Activated CD8-positive, alpha-beta memory T cell treated with anti-CD3 and anti-CD28 coated beads for 4 hours (primary cell): Measurements from ENCODE around the gene KANSL1.

Experiments
- DNase-seq, 2 donors: peaks; one replicate each; pipeline ENCODE4 v3.0.0-alpha.2; 2020; ENCODE audit warnings: low read depth in 2 of 2

Gene KANSL1

DNA sequence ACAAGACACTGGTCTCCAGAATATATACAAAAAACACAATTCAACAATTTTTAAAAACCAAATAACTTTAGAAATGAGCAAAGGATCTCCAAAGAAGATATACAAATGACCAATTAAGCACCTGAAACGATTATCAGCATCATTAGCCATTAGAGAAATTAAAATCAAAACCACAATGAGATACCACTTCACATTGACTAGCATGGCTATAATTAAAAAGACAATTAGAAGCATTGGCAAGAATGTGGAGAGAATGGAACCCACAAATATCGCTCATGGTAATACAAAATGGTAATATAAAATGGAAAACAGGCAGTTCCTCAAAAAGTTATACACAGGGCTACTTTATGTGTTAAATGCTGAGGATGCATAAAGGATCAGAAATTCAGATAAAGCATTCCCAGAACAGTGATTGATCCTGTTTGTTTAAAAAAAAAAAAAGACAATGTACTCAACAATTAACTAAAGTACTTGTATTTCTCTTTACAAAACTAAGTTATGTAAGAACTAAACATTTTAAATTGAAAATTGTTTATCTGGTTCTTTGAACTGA, 52.5 kb downstream of the KANSL1 start:
- no peak for DNase-seq

DNA sequence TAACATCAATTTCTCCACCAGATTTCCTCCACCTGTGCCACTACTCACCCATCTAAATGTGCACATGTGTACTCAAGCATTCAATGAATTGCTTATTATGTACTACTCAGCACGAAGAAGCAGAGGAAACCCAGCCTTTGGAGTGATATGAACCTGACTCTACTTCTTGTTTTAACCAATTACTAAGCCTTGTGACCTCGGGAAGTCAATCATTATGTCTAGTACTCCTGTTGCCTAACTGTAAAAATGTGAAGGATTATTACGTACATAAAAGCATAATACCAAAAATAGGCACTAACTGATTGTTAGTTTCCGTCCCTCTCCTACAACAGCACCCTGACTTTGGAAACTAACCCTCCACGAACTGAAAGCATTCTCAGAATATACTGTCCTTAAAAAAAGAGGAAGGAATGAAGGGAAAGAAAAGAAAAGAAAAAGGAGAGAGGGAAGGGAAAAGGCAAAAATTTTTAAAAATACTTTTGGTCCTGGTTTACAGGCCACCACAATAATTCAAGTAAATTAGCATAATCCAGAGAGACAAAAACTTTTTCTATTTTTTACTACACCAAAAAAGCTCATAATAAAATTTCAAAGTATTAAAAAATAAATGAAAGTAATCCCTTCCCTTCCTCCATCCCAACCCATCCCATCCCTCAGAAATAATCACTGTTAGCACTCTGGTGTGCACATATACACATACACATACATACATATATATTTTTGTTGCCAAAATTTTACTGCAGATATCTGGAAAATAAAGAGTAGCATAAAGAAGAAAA, 53.6 kb downstream of the KANSL1 start:
- DNase-seq = no peak

DNA sequence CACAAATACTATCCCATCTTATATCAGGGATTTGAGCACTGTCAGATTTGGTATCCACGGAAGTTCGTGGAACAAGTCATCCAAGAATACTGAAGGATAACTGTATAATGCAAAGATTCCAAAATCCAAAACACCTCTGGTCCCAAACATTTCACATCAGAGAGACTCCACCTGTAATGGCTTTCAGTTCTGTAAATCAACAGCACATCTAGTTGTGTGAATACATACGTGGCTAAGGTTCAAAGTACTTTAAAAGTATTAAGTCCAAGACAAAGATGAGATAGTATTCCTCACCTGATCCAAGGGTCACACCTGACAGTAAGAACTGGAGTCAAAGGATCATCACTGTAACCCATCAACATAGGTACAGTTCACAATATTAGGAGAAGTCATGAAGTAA, 54.8 kb downstream of the KANSL1 start:
- no peak for DNase-seq

DNA sequence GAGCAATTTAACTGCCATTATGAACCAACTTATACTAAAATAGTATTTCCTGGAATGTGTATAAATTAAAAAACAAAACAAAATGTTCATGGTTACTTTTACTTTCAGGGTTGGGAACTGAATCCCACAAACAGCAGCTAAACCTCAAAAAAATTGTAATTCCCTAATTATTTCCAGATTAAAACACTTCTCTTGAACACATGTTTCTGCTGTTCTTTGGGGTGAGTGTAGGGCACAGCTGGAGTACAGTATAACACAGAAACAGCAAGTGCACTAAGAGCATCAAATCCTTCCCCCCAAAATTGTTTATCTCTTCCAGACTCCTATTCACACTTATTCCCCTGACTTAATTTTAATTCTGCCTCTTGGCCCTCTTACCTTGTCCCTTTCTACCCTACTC, 56.4 kb downstream of the KANSL1 start:
- DNase-seq = no peak

DNA sequence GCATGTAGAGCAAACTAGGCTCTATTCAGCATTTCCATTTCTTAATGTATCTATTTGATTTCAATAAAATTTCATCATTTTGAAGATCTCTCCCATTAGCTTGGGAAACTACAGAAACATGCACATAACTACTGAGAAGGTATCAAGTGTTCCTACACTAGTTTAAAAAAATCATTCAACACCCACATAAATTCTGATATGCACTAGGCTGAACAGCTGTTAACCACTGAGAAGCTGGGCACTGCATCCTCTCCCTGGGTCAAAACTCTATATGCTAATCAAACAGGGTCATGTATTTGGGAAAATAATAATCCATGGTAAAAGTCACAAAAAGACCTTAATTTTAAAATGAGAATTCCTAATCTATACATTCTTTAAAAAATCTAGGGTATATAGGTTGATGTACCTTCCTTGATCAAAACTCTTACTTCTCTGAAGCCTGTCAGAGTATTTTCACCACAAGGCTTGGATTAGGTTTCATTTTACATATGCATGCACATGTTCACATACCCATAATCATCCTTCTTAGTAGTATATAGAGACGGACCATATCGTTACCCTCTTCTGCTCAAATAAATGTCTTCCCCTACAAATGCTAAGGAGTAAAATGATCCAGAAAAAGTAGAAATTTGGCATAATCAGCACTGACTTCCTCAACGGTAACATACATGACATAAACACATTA, 57.2 kb downstream of the KANSL1 start:
- no peak for DNase-seq

DNA sequence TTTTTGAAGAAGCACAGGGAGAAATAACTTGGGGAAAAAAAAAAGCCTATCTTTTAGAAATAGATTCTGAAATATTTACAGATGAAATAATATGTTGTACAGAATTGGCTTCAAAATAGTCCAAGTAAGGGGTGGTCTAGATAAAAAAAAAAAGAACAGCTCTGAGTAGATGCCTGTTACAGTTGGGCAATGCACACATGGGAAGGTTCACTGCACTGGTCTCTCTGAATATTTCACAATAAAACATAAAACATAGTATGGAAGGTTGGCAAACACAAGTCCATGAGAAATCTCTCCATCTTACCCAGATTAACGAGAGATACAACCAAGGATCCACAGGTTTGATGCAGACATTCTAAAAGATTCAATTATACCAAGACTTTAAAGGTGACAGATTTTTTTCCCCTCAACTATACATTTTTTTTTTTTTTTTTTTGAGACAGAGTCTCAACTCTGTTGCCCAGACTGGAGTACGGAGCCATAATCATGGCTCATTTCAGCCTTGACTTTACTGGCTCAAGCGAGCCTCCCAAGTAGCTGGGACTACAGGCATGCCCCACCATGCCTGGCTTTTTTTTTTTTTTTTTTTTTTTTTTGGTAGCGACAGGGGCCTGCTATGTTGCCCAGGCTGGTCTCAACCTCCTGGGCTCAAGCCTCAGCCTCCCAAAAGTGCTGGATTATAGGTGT, 58.0 kb downstream of the KANSL1 start:
- DNase-seq = no peak

DNA sequence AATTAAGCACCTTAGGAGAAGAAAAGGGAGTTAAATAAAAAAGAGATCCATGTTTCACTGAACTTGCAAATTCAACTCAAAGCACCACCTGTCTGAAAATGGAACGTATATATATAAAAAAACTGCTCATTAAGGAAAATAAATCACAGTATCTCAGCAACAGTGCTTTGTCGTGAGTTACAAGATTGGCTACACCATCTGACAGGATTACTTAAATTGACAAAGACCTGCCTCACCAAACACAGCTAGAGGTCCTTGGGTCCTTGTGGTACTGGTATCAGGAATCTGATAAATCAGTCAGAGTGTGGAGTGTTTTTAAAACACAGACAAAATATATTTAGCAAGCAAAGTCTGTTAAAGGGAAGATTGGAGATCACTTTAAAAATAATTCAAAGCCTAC, 63.9 kb downstream of the KANSL1 start:
- no peak for DNase-seq

DNA sequence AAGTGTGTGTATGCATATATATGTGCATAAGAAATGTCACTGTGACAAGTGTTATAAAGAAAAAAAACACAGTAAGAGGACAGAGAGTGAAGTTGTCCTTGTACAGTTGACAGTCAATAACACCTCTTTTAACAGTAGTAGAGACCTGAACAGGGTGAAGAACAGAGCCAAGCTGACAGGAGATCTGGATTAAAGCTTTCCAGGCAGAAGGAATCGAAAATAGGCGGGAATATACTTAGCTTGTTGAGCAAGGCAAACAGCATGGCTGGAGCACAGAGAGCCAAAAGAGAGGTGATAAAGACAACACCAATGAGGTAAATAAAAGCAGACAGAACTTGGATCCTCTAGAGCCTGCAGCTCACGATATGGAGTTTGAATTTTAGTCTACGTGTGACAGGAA, 64.8 kb downstream of the KANSL1 start:
- DNase-seq = no peak

DNA sequence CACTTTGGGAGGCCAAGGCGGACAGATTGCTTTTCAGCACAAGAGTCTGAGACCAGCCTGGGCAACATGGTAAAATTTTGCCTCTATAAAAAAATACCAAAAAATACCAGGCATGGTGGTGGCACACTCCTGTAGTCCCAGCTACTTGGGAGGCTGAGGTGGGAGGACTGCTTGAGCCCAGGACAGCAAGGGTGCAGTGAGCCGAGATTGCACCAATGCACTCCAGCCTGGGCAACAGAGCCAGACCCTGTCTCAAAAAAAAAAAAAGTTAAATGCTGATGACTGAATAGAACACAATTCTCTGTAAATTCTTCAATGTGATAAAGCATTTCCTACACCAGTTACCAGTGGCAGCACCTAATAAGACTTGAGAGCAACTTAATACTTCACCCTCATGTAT, 65.7 kb downstream of the KANSL1 start:
- DNase-seq = no peak

DNA sequence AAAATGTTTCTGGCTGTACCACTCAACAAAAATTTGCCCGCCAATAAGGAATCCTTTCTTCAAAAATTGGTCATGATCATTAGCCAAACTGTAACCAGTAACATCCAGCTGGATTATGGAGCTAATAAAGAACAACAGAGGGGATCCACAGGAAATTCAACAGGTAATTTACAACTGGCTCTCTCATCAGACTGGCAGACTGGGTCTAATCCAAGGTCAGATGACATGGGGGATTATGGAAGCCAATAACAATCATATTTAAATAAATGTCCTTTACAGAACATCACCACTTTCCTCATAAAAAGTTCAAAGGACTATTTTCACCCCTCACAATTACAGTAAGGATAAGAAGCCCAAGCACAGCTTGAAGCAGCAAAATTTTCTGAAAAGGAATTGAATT, 66.4 kb downstream of the KANSL1 start:
- DNase-seq = no peak

DNA sequence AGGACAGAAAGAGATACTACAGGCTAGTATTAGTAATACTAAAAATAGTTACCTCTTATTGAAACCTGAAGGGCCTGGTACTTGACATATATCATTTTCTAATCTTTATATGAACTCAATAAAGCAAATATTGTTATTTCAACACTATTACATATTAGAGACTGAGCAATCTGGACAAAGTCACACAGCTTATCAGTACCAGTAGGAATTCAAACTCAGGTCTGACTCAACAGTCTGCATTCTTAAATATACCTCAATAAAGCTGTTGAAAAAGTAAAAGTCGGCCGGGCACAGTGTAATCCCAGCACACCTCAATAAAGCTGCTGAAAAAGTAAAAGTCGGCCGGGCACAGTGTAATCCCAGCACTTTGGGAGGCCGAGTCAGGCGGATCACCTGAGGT, 67.4 kb downstream of the KANSL1 start:
- DNase-seq = no peak

DNA sequence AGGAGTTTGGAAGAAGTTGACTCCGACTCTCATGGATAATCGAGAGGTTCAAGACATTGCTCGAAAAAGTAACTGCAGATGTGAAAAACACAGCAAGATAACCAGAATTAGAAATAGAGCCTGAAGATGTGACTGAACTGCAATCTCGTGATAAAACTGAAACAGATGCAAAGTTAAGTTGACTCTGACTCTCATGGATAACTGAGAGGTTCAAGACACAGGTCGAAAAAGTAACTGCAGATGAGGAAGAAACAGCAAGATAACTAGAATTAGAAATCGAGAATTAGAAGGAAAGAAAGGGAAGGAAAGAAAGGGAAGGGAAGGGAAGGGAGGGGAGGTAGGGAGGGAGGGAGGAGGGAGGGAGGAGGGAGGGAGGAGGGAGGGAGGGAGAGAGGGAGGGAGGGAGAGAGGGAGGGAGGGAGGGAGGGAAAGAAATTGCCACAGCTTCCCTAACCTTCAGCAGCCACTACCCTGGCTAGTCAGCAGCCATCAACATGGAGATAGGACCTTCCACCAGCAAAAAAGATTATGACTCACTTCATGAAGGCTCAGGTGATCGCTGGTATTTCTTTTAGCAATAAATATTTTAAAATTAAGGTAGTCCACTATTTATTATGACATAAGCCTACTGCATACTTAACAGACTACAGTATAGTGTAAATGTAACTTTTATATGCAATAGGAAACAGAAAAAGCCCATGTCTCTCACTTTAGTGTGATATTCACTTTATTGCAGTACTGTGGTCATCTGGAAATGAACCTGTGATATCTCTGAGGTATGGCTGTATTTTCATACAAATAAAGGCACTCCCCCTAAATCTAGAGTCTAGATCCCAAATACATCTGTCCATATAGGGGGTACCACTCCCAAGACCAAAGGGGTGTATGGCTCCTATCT, 68.3 kb downstream of the KANSL1 start:
- no peak for DNase-seq

DNA sequence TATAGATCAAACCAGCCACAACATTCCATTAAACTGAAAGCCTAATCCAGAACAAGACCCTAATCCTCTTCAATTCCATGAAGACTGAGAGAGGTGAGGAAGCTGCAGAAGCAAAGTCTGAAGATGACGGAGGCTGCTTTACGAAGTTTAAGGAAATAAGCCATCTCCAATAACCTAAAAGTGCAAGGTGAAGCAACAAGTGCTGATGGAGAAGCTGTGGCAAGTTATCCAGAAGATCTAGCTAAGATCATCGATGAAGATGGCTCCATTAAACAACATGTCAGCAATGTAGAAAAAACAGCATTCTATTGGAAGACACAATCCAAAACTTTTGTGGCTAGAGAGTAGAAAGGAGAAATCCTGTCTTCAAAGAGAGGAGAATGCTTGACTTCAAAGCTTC, 69.6 kb downstream of the KANSL1 start:
- DNase-seq = no peak

DNA sequence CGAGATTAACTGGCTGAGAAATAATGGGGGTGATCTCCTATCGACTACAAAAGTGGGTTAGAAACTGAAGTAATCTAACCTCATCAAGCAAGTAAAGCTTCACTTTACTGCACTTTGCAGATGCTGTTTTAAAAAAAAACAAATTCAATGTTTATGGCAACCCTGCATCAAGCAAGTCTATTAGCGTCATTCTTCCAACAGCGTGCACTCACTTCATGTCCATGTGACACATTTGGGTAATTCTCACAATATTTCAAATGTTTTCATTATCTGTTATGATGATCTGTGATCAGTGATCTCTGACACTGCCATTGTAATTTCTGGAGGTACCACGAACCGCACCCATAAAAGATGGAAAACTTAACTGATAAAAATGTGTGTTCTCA, 70.8 kb downstream of the KANSL1 start:
- no peak for DNase-seq

DNA sequence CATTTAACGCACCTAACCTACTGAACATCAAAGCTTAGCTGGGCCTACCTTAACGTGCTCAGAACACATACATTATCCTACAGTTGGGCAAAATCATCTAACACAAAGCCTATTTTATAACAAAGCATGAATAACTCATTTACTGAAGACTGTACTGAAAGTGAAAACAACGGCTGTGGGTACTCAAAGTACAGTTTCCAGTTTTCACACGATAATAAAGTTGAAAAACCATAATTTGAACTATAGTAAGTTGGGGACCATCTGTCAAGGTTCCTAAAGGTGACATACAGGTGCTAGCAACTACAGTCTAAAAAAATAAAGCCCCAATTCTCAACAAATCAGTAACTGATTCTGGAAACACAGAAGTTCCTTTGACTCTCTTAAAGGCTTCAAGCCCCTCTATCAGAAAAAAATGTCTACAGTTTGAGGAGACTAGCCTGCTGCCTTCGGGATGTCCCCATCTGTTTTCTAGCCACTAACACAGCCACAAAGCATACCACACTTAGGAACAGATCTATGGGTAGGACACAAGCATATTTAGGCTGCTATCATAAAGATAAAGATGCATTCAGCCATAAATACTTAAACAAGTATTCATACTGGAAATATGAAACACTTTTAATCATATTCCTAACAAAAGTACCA, 71.3 kb downstream of the KANSL1 start:
- no peak for DNase-seq

DNA sequence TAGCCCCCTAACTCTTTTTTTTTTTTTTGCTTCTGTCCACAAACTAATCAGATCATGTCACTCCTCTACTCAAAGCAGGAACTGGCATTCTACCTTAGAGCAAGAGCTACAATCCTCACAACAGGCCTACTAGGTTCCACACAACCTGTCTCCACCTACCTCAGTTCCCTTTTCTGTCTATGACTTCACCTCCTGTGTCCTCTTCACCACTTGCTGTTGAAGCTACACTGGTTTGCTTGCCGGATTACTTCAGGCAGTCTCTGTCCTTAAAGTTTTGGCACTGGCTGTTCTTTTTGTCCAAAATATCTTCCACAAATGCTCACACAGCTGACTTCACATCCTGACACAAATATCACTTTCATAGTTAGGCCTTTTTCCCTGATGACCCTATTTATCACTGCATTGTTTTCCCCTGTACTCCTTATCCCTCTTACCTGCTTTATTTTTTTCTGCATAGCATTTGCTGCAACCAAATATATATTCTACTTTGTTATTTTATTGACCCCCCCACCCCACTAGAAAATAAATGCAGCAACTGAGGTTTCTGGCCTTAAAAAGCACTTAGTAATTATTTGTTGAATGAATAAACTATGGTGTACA, 72.0 kb downstream of the KANSL1 start:
- DNase-seq = no peak

DNA sequence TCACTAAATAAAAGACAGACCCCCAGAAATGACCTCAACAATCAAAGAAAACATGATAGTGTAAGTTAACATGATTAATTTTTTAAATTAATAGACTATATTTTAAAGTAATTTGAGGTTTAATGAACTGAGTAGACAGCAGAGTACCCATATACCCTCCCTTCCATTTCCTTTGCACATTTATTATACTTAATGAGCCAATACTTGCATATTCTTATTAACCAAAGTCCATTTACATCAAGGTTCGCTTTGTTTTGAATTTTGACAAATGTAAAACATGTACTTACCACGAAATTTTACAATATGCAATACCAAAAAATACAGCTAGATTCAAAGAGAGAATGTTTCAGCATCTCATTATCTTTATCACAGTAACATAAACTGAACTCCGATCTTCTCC, 72.7 kb downstream of the KANSL1 start:
- no peak for DNase-seq

DNA sequence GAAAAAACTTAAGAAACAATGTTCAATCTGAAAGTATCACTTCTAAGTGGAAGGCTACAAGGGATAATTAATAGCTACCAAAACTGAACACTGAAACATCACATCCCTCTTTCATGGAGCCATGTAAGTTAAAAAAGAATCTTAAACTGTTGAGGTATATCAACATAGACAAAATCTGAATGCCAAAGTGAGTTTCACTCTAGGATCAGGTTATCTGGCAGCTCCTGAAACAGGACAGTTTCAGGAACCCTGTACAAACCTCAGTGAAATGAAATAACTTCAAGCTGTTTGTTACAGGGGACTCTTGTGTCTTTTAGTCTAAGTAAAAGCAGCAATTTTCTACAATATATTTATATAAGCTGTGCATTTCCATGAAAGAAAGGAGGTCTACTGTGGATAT, 73.2 kb downstream of the KANSL1 start:
- no peak for DNase-seq

DNA sequence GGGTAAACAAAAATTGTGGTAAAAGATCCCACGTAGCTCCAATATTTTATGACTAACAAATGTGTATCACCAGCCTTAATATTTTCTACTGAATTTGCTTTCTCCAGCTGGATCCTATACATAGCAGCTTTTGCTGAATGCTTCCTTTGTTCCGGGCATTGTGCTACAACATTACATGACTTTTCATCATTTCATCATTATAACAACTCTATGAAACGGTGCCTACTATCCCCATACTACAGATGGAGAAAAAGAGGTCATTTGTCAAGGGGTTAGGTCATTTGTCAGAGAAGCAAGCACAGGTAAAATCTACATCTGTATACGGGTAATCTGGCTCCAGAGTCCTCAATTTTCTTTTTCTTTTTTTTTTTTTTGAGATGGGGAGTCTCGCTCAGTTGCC, 74.3 kb downstream of the KANSL1 start:
- no peak for DNase-seq

DNA sequence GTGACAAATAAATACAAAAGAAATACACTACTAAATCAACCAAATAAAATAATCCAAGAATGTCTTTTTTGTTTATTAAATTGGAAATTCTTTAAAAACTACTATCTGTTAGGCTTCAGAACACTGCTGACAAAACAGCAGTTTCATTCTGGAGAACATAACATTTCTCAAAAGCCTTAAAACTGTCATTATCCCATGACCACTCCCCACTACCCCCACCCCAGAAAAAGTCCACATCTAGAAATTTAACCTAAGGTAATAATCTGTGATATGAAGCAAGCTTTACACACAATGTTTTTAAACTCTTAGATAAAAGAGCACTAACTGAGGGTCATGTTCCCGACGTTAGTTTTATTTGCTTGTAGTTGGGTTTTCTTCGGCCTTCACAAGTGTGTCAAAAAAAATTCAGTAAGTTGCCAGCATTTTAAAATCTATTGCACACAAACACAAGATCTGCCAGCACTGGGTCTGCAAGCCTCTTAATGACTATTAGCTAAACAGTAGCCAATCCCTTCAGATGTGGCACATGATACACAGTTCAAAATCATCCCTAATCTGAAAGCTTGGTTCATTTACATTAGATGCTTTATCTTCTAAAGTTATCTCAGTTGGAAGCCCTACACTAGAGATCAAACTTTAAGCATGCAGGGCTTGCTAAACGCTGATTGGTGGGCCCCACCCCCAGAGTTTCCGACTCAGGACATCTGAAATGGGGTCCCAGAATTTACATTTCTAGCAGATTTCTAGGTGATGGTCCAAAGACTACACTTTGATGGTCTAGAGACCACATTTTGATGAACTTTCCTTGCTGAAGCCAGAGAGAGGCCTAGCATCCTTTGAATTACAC, 75.2 kb downstream of the KANSL1 start:
- DNase-seq = no peak
